Neural progenitor cell (in vitro differentiated cells): ENCODE data around the gene DUS1L. TPM values are rescaled to one million over a fixed set of nuclear protein-coding genes. Genes with fewer than 3 reads are reported as not detected.
A peak's percentile ranks its signal among the peaks of the same experiment; 100 is the strongest.

Source experiments
- DNase-seq: peaks from one replicate; pipeline ENCODE4 v3.0.0-alpha.2; 2016; ENCODE audit warnings: low spot score
- H2AFZ ChIP-seq: fragments of 200-600 bp; sonication (generic); replicated peaks from 2 replicates; pipeline ENCODE4 v1.6.1; 2016; ENCODE audit warnings: antibody characterized with exemption
- H3F3A ChIP-seq: fragments of 200-600 bp; sonication (generic); 2 replicates; pipeline ENCODE4 v1.6.1; 2016; ENCODE audit warnings: antibody characterized with exemption, low read depth
- H3K27ac ChIP-seq: fragments of 200-600 bp; sonication (generic); 2 replicates; pipeline ENCODE4 v1.5.1; 2016; ENCODE audit warnings: mild to moderate bottlenecking
- H3K27me3 ChIP-seq: fragments of 200-600 bp; sonication (generic); 2 replicates; pipeline ENCODE4 v1.6.1; 2016; ENCODE audit warnings: mild to moderate bottlenecking, moderate library complexity
- H3K36me3 ChIP-seq: fragments of 200-600 bp; sonication (generic); 2 replicates; pipeline ENCODE4 v1.5.1; 2016
- H3K4me1 ChIP-seq: fragments of 200-600 bp; sonication (generic); 2 replicates; pipeline ENCODE4 v1.6.1; 2016; ENCODE audit warnings: mixed run types
- H3K4me2 ChIP-seq: fragments of 200-600 bp; sonication (generic); 2 replicates; pipeline ENCODE4 v1.6.1; 2016
- H3K4me3 ChIP-seq: fragments of 200-600 bp; sonication (generic); 2 replicates; pipeline ENCODE4 v1.5.1; 2016
- H3K79me2 ChIP-seq: fragments of 200-600 bp; sonication (generic); 2 replicates; pipeline ENCODE4 v1.6.1; 2016; ENCODE audit warnings: low read depth
- H3K9ac ChIP-seq: fragments of 200-600 bp; sonication (generic); 2 replicates; pipeline ENCODE4 v1.6.1; 2016
- H3K9me3 ChIP-seq: fragments of 200-600 bp; sonication (generic); 2 replicates; pipeline ENCODE4 v1.5.1; 2016; ENCODE audit warnings: low read depth
- H4K20me1 ChIP-seq: fragments of 200-600 bp; sonication (generic); 2 replicates; pipeline ENCODE4 v1.6.1; 2016; ENCODE audit warnings: low read depth
- H3K27ac Mint-ChIP-seq: 3 replicates; pipeline ENCODE4 v1.8.0; 2021; ENCODE audit warnings: mixed read lengths
- H3K27me3 Mint-ChIP-seq: 2 replicates; pipeline ENCODE4 v1.8.0; 2022; ENCODE audit warnings: low read depth, mild to moderate bottlenecking, inconsistent platforms, moderate library complexity, mixed read lengths; ENCODE audit not compliant: insufficient read depth
- H3K36me3 Mint-ChIP-seq: 3 replicates; pipeline ENCODE4 v1.8.0; 2021; ENCODE audit warnings: mixed read lengths
- H3K4me1 Mint-ChIP-seq: 3 replicates; pipeline ENCODE4 v1.8.0; 2021; ENCODE audit warnings: mixed read lengths
- H3K4me3 Mint-ChIP-seq: 3 replicates; pipeline ENCODE4 v1.8.0; 2021; ENCODE audit warnings: mild to moderate bottlenecking, moderate library complexity, mixed read lengths
- H3K9me3 Mint-ChIP-seq: 3 replicates; pipeline ENCODE4 v1.8.0; 2020; ENCODE audit warnings: mixed read lengths
- EZH2 ChIP-seq: fragments of 200-600 bp; sonication (generic); IDR thresholded peaks from 2 replicates; pipeline ENCODE4 v1.6.1; 2017; ENCODE audit warnings: antibody characterized with exemption, mild to moderate bottlenecking, moderate library complexity
- EZH2phosphoT487 ChIP-seq: fragments of 200-600 bp; sonication (generic); IDR thresholded peaks from 2 replicates; pipeline ENCODE4 v1.6.1; 2017; ENCODE audit warnings: antibody characterized with exemption
- total RNA-seq: library from RNA; depleted of rRNA; stranded (reverse); fragments of >200 nt; gene quantifications from 2 replicates; pipeline ENCODE4 v1.2.3, GENCODE V29; 2015; ENCODE audit warnings: low replicate concordance
- TF ChIP-seq, protein P1 (sequence below): fragments of 200-600 bp; sonication (generic); IDR thresholded peaks from 2 replicates; pipeline ENCODE4 v1.5.1; 2017; ENCODE audit warnings: antibody characterized with exemption, mild to moderate bottlenecking

DUS1L gene
- total RNA-seq, 1 donor from 2014 or later = 54.5 TPM

- Mint-ChIP-seq H3K9me3 (no peaks in the 10 kb centered on the region), H3K27me3 (peaks cover 2% of the 10 kb centered on the region), H3K27ac (no peak overlapping the region), H3K4me1 (peaks cover 2% of the 10 kb centered on the region), H3K36me3 (peaks cover 5% of the 10 kb centered on the region), H3K4me3 (no peak overlapping the region)
- Histone ChIP-seq H4K20me1 (peaks cover 55% of the 10 kb centered on the region), H3K9me3 (no peaks in the 10 kb centered on the region), H3K4me2 (no peak overlapping the region), H2AFZ (no peak overlapping the region), H3K4me3 (no peak overlapping the region), H3K9ac (no peak overlapping the region), H3K27me3 (peaks cover 5% of the 10 kb centered on the region), H3K27ac (no peak overlapping the region), H3K79me2 (no peaks in the 10 kb centered on the region), H3K36me3 (no peaks in the 10 kb centered on the region), H3F3A (peaks cover 37% of the 10 kb centered on the region), H3K4me1 (no peaks in the 10 kb centered on the region)
- TF ChIP-seq EZH2 = no peak
- no peak for TF ChIP-seq EZH2phosphoT487
- TF ChIP-seq, protein P1, sequence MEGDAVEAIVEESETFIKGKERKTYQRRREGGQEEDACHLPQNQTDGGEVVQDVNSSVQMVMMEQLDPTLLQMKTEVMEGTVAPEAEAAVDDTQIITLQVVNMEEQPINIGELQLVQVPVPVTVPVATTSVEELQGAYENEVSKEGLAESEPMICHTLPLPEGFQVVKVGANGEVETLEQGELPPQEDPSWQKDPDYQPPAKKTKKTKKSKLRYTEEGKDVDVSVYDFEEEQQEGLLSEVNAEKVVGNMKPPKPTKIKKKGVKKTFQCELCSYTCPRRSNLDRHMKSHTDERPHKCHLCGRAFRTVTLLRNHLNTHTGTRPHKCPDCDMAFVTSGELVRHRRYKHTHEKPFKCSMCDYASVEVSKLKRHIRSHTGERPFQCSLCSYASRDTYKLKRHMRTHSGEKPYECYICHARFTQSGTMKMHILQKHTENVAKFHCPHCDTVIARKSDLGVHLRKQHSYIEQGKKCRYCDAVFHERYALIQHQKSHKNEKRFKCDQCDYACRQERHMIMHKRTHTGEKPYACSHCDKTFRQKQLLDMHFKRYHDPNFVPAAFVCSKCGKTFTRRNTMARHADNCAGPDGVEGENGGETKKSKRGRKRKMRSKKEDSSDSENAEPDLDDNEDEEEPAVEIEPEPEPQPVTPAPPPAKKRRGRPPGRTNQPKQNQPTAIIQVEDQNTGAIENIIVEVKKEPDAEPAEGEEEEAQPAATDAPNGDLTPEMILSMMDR = no peak
- DNase-seq = no peak
Measured at GRCh38 chr17:82079001-82079677, 13.5 kb upstream of the DUS1L start.

GRCh38 chr17:82078433-82078832 is 12.8 kb upstream of the DUS1L start:
- H3K27ac Mint-ChIP-seq = no peak overlapping the region
- H3K4me1 Mint-ChIP-seq = peaks cover 2% of the 10 kb centered on the region
- H3K27me3 Mint-ChIP-seq = peaks cover 2% of the 10 kb centered on the region
- Histone ChIP-seq H4K20me1 (peaks cover 48% of the 10 kb centered on the region), H3K4me2 (no peak overlapping the region), H2AFZ (no peak overlapping the region), H3K27me3 (peaks cover 12% of the 10 kb centered on the region), H3K79me2 (no peaks in the 10 kb centered on the region), H3K4me1 (no peaks in the 10 kb centered on the region), H3K36me3 (no peaks in the 10 kb centered on the region), H3F3A (peaks cover 37% of the 10 kb centered on the region), H3K9ac (no peak overlapping the region), H3K27ac (peak overlapping the region; percentile 53), H3K4me3 (no peak overlapping the region), H3K9me3 (no peaks in the 10 kb centered on the region)
- DNase-seq = no peak
- no peak overlapping the region for H3K4me3 Mint-ChIP-seq
- no peaks in the 10 kb centered on the region for H3K9me3 Mint-ChIP-seq
- H3K36me3 Mint-ChIP-seq = peaks cover 5% of the 10 kb centered on the region
- TF ChIP-seq EZH2phosphoT487 (no peak), EZH2 (no peak)
- TF ChIP-seq, protein P1 = no peak

DNA sequence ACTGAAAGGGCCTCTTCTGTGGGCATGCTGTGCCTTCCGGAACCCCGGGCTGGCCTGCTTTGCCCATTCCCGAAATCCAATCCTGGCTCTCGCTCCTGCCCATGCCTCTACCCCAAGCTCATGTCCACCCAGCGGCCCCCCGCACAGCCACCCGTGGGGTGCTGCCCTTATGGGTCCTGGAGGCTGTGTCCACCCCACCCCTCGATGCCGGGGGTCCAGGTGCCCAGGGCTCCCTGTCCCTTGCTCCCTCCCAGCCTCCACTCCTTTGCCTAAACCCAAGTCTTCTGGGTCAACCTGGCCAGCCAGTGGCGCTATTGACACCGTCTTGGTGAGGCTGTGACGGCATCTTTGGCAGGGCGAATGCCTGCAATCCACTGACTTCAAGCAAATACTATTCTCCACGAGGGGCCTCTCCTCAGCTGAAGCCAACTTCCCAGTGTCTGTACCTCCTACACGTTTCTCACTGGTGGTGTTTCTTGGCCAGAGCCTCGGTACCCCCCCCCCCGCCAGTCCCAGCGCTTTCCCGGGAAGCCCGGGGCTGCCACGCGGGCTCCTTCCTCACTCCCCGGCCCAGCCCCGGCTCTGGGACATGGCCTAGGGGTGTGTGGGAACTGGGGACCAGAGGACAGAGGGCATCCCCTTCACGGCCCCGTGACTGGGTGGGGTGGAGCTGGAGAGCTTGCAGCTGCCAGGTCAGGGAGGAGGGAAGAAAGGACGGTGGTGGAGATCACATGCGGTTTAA is 12.2 kb upstream of the DUS1L start:
- peaks cover 42% of the 10 kb centered on the region for H4K20me1 ChIP-seq
- H3K36me3 ChIP-seq = no peaks in the 10 kb centered on the region
- H3F3A ChIP-seq = peaks cover 37% of the 10 kb centered on the region
- H2AFZ ChIP-seq = no peak overlapping the region
- H3K9me3 ChIP-seq = no peaks in the 10 kb centered on the region
- no peaks in the 10 kb centered on the region for H3K79me2 ChIP-seq
- peak; percentile 41 for DNase-seq
- H3K4me2 ChIP-seq = no peak overlapping the region
- Mint-ChIP-seq H3K27ac (no peak overlapping the region), H3K4me3 (no peak overlapping the region), H3K4me1 (peaks cover 2% of the 10 kb centered on the region), H3K27me3 (peaks cover 2% of the 10 kb centered on the region), H3K36me3 (peaks cover 5% of the 10 kb centered on the region), H3K9me3 (no peaks in the 10 kb centered on the region)
- no peaks in the 10 kb centered on the region for H3K4me1 ChIP-seq
- H3K4me3 ChIP-seq = no peak overlapping the region
- H3K27me3 ChIP-seq = peaks cover 19% of the 10 kb centered on the region
- peak overlapping the region; percentile 34 for H3K27ac ChIP-seq
- no peak overlapping the region for H3K9ac ChIP-seq
- no peak for TF ChIP-seq EZH2phosphoT487
- TF ChIP-seq, protein P1 = peak; percentile 7
